GM19193 (cell line): ENCODE data around the gene USH2A.

ENCODE experiments used
- POLR2A ChIP-seq: IDR thresholded peaks from 4 replicates; pipeline ENCODE4 v1.6.1; 2011; ENCODE audit not compliant: insufficient read depth, insufficient read length; ENCODE audit errors: extremely low read depth

USH2A gene

DNA sequence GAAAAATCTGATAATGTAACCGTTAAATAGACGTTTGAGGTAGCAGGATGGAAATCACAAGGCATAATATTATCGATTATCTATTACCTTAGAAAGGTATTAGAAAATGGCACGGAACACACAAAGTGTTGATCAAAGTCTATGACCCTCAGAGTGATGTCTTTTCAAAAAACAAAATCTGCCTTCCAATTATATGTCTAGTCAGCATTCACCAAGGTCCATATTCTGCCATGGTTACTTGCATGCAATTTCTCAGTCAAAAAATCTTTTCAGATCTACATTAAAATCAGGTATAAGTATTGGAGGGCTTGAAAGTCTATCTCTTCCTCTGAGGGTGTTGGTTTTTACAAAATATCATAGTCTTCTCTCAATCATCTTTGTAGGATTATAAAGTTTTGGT, 774.3 kb downstream of the USH2A start:
- no peak for TF ChIP-seq POLR2A

DNA sequence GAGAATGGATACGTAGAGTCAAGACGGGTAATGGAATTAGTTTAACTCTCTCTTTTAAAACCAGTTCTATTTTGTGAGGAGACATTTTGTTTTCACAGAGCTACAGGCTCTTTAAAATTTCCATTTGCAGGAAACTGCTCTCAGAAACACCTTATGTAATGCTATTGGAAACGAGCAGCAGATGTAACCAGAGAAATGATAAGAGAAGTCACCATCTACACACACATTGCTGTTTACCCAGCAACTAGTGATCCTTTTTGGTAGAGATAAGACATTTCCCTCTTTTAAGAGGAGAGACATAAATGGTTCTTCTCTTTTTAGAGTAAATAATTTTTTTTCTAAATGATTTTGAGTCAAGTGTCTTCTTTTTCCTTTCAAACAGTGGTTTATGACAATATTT, 775.5 kb downstream of the USH2A start:
- no peak for TF ChIP-seq POLR2A

- TF ChIP-seq POLR2A, result no peak
Observed at GRCh38 chr1:215645861-215646260, 777.4 kb downstream of the USH2A start.

- no peak for TF ChIP-seq POLR2A
Observed at GRCh38 chr1:215645182-215645581, 778.1 kb downstream of the USH2A start.

GRCh38 chr1:215643592-215644321, 779.5 kb downstream of the USH2A start:
- no peak for TF ChIP-seq POLR2A

- no peak for TF ChIP-seq POLR2A
Observed at GRCh38 chr1:215640429-215641148, 782.7 kb downstream of the USH2A start.

GRCh38 chr1:215637041-215637573, 786.1 kb downstream of the USH2A start:
- no peak for TF ChIP-seq POLR2A

- no peak for TF ChIP-seq POLR2A
Observed at GRCh38 chr1:215636258-215636965, 786.8 kb downstream of the USH2A start.

GRCh38 chr1:215635827-215636226, 787.4 kb downstream of the USH2A start:
- no peak for TF ChIP-seq POLR2A

GRCh38 chr1:215631489-215631888, 791.8 kb downstream of the USH2A start:
- no peak for TF ChIP-seq POLR2A

DNA sequence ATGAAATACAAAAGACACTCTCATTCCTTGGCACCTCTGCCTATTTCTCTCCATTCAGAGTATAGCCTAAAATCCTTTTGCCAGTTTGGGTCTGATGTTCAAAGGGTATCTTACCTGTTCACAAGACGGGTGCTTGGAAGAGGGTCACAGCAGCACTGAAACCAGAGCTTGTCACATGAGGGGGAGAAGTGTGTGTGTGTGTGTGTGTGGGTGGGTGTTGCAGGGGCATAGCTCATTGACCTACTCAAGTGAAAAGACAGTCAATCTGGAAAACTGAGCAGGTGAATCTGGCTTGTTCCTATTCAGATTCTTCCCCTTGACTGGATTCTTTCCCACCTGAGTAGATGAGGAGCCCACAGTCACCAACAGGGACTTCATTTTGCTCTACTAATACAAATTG, 792.2 kb downstream of the USH2A start:
- TF ChIP-seq POLR2A, result no peak

DNA sequence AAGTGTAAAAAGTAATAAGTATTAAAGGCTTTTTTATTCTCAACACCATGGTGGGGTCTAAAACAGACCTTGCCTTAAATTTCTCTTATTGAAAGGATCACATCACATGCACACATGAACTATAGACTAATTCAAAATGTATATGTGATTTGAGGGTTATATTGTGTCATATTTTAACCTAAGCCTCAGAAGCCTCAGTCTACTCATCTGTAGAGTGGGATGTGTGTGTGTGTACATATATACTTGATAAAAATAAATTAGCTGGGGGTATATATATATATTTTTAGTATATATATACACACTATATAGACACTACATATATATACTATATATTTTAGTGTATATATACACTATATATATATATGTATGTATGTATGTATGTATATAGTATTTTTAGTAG, 797.3 kb downstream of the USH2A start:
- no peak for TF ChIP-seq POLR2A

DNA sequence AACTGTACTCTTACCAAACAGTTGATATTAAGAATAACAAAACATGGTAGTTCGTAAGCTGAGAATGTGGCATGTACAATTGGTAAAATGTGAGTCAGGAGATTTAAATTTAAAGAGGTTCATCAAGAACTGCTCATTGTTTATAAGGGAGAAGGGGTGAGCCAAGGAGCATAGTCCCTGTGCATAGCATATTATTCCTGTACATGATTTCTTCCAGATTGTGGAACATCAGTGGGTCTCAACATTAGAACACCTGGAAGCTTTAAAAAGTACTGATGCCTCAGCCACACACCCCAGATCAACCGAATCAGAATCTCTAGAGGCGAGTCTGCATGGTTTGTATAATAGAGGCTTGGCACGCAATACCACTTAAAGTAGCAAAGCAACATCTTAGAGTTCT, 800.1 kb downstream of the USH2A start:
- TF ChIP-seq POLR2A, result no peak

GRCh38 chr1:215617979-215618378, 805.3 kb downstream of the USH2A start:
- no peak for TF ChIP-seq POLR2A

GRCh38 chr1:215612391-215612790, 810.9 kb downstream of the USH2A start:
- TF ChIP-seq POLR2A, result no peak
